KOPT-K1 (cell line): ENCODE data around the gene PLEKHH3.

ENCODE experiments used
- H3K27ac ChIP-seq: fragments of 200-600 bp; sonication (generic); 2 replicates; pipeline ENCODE4 v1.5.1; 2016; ENCODE audit warnings: antibody characterized with exemption, mild to moderate bottlenecking, low read depth, low read length; ENCODE audit not compliant: poor library complexity, severe bottlenecking
- H3K36me3 ChIP-seq: fragments of 200-600 bp; sonication (generic); 2 replicates; pipeline ENCODE4 v1.5.1; 2017; ENCODE audit warnings: antibody characterized with exemption, mild to moderate bottlenecking, low read length, moderate library complexity; ENCODE audit not compliant: insufficient read depth
- H3K9me3 ChIP-seq: fragments of 200-600 bp; sonication (generic); 2 replicates; pipeline ENCODE4 v1.5.1; 2017; ENCODE audit warnings: antibody characterized with exemption, low read length, mild to moderate bottlenecking; ENCODE audit not compliant: insufficient read depth, poor library complexity, severe bottlenecking

PLEKHH3 gene

DNA sequence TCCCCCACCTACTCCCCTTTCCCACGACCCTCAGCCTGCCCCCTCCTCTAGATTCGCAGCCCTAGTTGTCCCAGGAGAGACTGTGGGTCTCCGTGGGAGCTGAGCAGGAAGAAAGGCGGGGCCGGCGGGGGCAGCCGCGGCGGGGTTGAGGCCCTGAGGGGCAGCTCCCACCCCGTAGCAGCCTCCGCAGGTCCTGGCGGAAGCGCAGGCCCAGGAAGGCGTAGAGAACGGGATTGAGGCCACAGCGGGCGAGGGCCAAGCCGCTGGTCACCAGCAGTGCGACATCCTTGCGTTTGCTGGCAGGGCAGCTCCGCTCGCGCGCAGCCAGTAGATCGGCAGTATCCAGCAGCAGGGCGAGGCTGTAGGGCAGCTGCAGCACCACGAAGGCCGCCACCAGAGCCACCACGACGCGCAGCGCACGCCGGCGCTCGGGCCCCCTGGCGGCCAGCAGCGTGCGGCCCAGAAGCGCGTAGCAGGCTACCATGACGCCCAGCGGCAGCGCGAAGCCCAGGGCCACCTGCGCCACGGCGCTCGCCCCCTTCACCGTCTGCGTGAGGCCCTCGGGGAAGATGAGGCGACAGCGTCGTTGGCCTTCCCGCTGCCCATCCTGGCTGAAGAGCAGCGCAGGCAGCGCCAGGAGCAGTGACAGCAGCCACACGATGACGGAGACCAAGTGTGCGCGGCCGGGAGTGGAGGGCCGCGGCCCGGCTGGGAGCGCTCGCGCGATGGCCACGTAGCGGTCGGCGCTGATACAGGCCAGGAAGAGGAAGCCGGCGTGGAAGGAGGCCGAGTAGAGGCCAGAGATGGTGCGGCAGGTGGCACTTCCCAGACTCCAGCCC lies 2.9 kb upstream of the PLEKHH3 start:
- Histone ChIP-seq H3K27ac (peak overlapping the region; percentile 46), H3K9me3 (no peaks in the 10 kb centered on the region), H3K36me3 (no peaks in the 10 kb centered on the region)

- Histone ChIP-seq H3K9me3 (no peaks in the 10 kb centered on the region), H3K36me3 (no peaks in the 10 kb centered on the region), H3K27ac (peak overlapping the region; percentile 46)
Measured at GRCh38 chr17:42678951-42679491, 2.2 kb upstream of the PLEKHH3 start.

DNA sequence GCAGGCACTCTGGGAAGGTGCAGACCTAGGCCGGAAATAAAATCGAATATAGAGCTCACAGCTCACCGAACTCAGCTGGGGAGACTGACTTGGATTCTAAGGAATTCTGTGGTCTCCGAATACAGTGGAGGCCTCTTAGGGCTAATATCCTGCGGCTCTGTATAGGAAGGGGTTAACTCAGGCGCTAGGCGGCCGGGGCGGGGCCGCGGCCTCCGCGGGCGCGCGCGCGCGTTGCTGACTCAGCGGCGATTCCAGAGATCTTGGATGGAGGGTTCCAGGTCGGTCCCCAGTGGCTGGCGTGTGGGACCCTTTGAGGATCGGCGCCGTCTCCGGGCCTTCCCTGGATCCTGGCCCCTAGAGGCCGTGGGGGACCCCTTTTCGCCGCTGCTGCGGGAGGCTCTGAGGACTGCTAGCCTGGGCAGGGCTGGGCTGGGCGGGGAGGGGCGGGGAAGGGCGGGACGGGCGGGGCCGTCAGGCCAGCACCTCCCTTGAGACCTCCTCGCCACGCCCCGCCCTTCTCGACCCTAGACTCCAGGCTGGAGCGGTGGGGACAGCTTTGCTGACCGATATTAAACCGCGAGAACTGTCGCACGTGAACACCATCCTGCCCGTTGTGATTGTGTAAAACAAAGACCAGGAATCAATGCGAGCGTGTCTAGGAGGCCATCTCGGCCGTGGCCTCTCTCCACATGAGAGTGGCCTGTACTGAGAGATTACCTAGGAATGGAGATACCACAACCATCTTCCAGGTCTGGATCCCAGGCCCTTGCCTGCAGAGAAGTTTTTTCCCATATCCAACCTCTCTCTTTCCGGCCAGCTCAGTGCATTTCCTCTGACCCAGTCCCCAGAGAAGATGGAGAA lies 1.4 kb upstream of the PLEKHH3 start:
- peak overlapping the region; percentile 57 for H3K27ac ChIP-seq
- H3K9me3 ChIP-seq, result no peaks in the 10 kb centered on the region
- no peaks in the 10 kb centered on the region for H3K36me3 ChIP-seq

DNA sequence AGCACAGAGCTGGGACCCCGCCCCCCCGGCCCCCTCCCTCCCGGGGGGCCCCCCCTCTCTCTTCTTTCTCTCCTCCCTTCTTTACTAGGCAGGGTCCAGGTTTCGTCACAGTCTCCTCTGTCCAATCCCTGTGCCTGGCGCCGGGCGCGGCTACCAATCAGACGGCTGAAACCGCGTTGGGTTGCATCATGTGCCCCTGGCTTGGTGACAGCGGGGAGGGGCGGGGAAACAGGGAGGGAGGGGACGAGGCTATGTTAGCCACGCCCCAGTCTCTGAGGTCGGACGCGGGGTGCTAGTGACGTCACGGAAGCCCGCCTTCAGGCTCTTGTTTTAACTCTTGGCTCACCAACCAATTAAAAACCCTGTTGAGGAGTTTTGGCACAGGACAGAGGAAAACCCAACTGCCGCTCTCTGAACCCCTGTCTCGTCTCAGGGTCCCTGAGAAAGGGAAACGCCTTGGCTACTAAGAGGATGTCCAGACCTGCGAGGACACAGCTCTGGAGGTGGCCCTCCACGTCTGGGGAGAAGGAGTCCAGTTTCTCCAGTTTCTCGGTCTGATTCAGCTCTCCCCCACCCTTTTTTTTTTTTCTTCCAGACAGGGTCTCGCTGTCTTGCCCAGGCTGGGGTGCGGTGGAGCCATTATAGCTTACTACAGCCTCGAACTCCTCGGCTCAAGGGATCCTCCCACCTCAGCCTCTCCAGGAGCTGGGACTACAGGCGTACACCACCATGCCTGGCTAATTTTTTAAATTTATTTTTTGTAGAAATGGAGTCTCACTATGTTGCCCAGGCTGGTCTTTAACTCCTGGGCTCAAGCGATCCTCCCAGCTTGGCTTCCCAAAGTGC lies 441 bp upstream of the PLEKHH3 start:
- no peaks in the 10 kb centered on the region for H3K36me3 ChIP-seq
- H3K27ac ChIP-seq, result no peak overlapping the region
- no peaks in the 10 kb centered on the region for H3K9me3 ChIP-seq

DNA sequence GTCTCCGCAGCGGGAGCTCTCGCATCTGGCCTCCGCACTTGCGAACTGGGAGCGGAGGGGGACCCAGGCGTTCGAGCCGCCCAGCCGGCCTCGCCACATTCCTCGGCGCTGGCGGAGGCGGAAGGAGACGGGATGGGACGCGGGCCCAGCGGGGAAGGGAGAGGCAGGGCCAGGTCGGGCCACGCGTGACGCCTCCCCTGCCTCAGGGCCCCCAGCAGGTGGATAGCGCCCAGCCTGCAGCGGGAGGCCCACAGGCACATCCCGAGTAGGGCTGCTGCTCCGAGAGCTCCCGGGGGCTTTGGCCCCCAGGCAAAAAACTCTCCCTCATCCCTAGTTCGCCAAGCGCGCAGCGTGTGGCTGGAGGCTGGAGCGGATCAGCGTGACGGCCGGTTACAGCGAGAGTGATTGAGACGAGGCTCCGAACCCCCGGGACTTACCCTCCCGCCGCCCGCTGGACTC lies 800 bp downstream of the PLEKHH3 start:
- no peaks in the 10 kb centered on the region for H3K36me3 ChIP-seq
- no peak overlapping the region for H3K27ac ChIP-seq
- no peaks in the 10 kb centered on the region for H3K9me3 ChIP-seq

DNA sequence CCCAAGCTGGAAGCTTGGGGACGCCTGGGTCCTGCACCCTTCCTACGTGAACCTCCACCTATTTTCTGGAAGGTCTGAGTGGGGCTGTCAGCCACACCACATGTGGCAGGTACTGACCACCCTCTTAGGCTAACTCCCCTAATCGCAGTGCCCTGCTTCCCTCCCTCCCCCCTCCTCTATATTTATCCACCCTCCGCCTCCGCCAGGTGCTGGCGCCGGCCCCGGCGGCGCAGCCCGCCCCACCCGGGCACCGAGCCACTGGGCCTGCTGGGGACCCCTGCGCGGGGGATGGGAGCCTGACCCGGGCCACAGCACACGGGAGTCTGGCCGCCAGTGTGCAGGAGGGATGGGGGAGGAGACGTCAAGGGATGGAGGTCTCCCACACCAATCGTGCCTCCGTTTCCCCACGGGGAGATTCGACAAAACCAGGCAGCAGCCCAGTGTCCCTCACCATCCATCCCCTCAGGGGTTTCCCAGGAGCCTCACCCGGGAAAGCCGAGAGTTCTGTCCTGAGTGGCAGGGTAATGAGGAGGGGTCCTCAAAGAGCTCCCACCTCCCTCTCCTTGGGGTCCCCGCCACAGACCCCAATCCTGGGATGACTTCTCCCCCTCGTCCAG lies 1.3 kb downstream of the PLEKHH3 start:
- no peaks in the 10 kb centered on the region for H3K36me3 ChIP-seq
- H3K27ac ChIP-seq, result no peak overlapping the region

GRCh38 chr17:42674755-42675347 lies 1.9 kb downstream of the PLEKHH3 start:
- H3K9me3 ChIP-seq, result no peaks in the 10 kb centered on the region
- no peak overlapping the region for H3K27ac ChIP-seq

More for the DNA sequence above, 1.3 kb downstream of the PLEKHH3 start:
- no peaks in the 10 kb centered on the region for H3K9me3 ChIP-seq

DNA sequence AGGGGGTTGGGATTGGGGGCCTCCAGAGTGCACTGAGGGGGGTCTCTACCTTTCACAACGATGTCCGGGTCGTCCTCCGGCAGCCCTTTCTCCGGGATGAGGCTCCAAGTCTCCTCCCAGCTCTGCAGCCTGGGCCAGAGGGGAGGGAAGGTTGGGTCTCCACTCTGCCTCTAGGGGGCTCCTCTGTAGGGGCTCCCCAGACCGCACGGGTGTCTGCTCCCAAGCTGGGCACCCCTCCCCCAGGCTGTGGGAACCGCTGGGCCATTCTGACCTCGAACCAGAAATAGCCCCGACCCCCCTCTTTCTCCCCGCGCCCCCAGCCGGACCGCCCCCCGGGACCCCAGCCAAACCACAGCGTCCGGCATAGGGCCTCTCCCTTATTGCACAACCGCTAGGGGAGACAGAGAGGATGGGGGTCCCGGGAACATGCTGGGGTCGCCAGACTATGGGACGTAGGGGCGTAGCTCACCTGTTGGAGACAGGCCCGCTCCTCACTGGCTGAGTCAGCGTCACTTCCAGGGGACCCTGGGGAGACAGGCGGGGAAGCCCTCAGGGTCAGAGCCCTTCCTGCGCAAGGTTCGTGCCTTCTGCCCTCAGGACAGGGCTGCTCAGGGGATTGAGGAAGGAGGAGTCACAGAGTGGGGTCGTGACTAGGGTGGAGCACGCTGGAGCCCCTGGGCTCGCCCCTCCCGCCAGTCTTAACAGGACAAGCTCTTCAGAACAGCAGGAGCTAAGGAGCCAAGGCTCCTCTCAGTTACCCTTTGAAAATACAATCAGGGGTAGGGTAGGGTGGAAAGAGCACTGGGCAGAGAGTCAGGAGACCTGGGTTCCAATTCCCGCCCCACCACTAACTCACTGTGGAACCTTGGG lies 2.7 kb downstream of the PLEKHH3 start:
- Histone ChIP-seq H3K27ac (no peak overlapping the region), H3K36me3 (no peaks in the 10 kb centered on the region), H3K9me3 (no peaks in the 10 kb centered on the region)

More at GRCh38 chr17:42674755-42675347, 1.9 kb downstream of the PLEKHH3 start:
- no peaks in the 10 kb centered on the region for H3K36me3 ChIP-seq

- Histone ChIP-seq H3K27ac (no peak overlapping the region), H3K9me3 (no peaks in the 10 kb centered on the region), H3K36me3 (no peaks in the 10 kb centered on the region)
Measured at GRCh38 chr17:42673266-42673884, 3.4 kb downstream of the PLEKHH3 start.

GRCh38 chr17:42672038-42672437 lies 4.8 kb downstream of the PLEKHH3 start:
- no peak overlapping the region for H3K27ac ChIP-seq
- H3K36me3 ChIP-seq, result no peaks in the 10 kb centered on the region; the same call in 1 of the 2 replicates
- no peaks in the 10 kb centered on the region for H3K9me3 ChIP-seq

DNA sequence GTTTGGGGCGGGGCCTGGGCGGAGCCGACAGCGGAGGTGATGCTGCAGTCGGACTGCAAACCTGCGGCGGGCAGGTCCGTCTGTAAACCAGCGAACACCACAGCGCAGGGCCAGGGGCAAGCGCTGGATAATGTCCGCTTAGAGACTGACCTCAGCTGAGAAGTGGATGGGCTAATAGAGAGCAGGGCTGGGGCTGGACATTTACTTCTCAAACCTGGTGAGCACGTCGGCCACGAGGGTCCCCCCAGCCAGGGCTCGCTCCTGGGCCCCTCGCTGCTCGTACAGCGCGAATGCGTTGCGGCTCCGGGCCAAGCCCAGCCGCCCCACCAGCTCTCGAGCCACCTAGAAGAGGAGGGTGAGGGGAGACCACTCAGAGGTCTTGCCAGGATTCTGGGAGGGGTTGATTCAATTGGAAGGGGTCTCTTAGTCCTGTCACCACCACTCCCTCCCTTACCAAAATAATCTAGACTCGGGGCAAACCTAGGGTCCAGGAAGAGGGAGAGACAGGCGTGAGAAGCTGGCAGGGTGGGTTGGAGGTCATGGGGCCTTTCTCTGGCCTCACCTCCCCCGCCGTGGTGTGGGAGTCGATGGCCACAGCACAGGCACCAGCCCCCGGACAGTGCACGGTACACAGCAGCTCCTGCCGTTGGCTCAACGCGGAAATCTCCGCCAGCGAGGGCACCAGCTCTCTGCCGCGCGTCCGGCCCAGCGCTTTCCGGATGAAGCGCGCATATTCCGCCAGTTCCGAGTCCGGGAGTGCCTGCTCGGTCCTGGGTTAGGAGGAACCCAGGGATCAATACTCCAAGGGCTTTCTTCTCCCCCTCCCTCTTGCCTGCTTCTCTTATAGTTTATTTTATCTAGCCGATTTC lies 5.8 kb downstream of the PLEKHH3 start:
- Histone ChIP-seq H3K9me3 (no peaks in the 10 kb centered on the region), H3K27ac (no peak overlapping the region), H3K36me3 (peaks cover 7% of the 10 kb centered on the region; the same call in 1 of the 2 replicates)
